ENCODE data around the gene HUS1B. TPM values are rescaled to one million over a fixed set of nuclear protein-coding genes. Genes with fewer than 3 reads are reported as not detected.

Gene HUS1B
- total RNA-seq, 1 donor from 2014 or later = 0.99 TPM

GRCh38 chr6:624979-625378 lies 31.9 kb downstream of the HUS1B start:
- DNase-seq (ENCODE audit: extremely low read depth, low read depth, low spot score) = no peak

DNA sequence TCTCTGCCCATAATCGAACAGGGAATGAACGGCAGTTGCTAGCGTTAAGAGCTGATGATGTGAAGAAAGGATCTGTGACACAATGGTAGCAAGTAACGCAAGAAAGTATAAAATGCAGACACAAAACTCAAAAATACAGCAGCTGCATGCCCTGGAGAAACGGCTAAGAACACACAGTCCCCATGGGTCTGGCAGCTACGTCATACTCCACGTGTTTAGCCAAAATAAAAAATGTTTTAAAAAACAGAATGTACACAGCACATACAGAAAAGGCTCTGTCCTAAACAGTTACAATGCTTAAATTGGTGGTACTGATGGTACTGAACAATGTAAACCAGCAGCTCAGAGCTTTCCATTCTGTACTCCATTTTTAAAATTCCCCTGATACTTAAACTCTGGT lies 34.4 kb downstream of the HUS1B start:
- no peak for DNase-seq (ENCODE audit: extremely low read depth, low read depth, low spot score)

GRCh38 chr6:621931-622330 lies 35.0 kb downstream of the HUS1B start:
- DNase-seq (ENCODE audit: extremely low read depth, low read depth, low spot score) = no peak

- no peak for DNase-seq (ENCODE audit: extremely low read depth, low read depth, low spot score)
Measured at GRCh38 chr6:620950-621349, 36.0 kb downstream of the HUS1B start.

- no peak for DNase-seq (ENCODE audit: extremely low read depth, low read depth, low spot score)
Measured at GRCh38 chr6:620166-620565, 36.7 kb downstream of the HUS1B start.

- DNase-seq (ENCODE audit: extremely low read depth, low read depth, low spot score) = no peak
Measured at GRCh38 chr6:617456-618100, 39.3 kb downstream of the HUS1B start.

GRCh38 chr6:613981-614380 lies 42.9 kb downstream of the HUS1B start:
- no peak for DNase-seq (ENCODE audit: extremely low read depth, low read depth, low spot score)

DNA sequence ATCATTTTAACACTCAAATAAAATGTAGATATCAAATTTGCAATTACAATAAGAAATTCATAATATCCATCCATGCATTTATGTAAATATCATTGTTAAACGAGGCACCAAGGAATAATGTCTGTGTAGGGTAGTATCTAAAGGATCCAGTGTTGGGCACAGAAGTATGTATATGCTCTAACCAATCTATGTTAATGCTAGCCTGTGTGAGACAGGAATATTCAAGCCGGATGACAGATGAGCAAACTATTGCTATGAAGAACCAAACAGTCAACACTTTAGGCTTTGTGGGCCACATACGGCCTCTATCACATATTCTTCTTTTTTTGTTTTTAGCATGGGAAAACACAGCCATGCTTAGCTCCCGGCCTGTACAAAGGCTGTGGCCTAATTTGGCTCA lies 45.0 kb downstream of the HUS1B start:
- DNase-seq (ENCODE audit: extremely low read depth, low read depth, low spot score) = no peak

GRCh38 chr6:610882-611281 lies 46.0 kb downstream of the HUS1B start:
- DNase-seq (ENCODE audit: extremely low read depth, low read depth, low spot score) = no peak

GRCh38 chr6:609905-610304 lies 47.0 kb downstream of the HUS1B start:
- no peak for DNase-seq (ENCODE audit: extremely low read depth, low read depth, low spot score)

GRCh38 chr6:606829-607379 lies 50.0 kb downstream of the HUS1B start:
- no peak for DNase-seq (ENCODE audit: extremely low read depth, low read depth, low spot score)

Other genes with a start within 250 kb of the HUS1B start
- 36.5 and 40.4 TPM in 2 replicates for gene EXOC2, start 36.0 kb upstream of the HUS1B start, total RNA-seq